NCI-H1417 treated with DMSO at 0.1 percent for 48 hours (cell line): Measurements from ENCODE around the gene ICAM2.
"Not testable (repeated sequence)": the region's sequence is repeated elsewhere in the genome, so short reads cannot be mapped to it uniquely, and the experiment has no call there.

ENCODE experiments used
- DNase-seq: peaks from one replicate; lab custom pipeline; 2025; lab: John Stamatoyannopoulos, UW

ICAM2 gene

DNA sequence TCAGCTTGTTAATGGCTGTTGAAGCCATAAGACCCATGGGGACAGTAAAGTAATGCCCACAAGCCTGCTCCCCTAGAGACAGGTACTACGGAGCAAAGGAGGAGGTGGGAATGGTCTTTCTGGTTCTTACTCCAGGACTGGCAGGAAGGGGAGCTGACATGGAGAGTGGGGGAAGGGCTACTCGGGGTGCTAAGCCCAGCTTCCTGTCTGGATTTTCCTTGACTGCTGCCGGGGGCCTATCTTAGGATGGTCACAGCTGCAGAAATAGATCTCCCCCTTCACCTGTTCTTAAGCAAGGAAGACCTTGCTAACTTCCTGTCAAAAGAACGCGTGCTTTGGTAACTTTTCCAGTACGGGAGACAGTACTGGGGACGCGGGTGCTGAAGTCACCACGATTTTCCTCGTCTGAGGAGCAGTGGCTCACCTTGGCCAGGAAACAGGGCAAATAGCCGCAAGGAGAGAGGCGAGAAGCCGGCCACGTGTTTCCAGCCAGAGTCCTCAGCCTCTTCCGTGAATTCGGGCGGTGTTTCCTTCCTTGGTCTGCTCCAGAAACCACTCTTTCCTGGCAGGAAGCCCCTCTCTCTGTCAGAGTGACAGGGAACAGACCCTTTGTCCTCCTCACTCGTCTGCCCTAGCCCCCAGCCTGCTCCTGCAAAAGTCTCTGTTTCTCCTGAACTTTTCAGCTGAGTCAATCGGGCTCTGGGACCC is 22.9 kb downstream of the ICAM2 start:
- no peak for DNase-seq

DNA sequence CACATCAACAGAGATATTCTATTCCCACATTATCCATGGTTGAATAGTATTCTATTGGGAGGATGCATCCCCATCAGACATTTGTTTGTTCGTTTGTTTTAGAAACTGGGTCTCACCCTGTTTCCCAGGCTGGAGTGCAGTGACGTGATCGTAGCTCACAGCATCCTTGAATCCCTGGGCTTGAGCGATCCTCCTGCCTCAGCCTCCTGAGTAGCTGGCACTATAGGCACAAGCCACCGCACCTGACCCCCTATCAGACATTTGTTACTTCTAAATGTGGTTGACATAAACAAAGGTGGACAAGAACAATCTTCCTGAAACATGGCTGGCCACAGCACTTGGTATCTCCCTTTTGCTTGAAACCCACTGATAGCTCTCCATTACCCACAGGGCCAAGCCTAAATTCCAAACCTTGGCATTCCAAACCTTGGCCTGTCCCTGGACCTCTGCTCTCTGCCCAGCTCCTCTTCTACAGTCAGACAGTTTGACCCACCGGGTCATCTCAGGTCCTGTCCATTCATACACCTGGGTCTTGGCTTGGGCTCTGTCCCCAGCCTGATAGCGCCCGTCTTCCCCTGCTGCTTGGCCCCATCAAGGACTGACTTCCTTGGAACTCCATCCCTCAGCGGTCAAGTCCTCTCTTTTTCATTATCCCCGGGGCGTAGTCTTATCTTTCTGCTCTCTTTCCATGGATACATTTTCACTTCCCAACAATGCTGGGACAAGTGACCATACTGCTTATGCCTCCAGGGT is 23.8 kb downstream of the ICAM2 start:
- DNase-seq: no peak

- no peak for DNase-seq
These were observed 24.8 kb downstream of the ICAM2 start for GRCh38 chr17:63995626-63996025.

DNA sequence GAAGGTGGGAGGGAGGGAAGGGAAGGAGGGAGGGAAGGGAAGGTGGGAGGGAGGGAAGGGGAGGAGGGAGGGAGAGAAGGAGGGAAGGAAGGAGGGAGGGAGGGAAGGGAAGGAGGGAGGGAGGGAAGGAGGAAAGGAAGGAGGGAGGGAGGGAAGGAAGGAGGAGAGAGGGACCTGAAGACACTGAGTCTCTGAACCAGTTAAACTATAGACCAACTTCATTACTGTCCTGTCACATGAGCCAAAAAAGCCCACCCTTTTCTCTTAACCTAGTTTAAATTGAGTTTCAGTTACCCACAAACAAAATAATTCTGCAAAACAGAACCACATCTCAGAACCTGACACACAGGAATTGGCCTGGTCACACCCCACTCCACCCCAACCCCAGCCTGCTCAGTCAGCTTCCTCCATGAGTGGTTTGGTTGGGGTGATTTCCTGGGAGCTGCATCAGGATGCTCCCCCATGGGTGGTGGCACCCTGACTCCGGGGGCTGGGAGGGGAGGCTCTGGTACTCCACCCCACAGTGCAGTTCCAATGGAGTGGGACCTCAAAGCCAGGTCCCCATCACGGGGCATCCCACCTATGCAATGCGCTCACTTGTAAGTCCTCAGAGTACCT is 27.0 kb downstream of the ICAM2 start:
- DNase-seq: no peak

DNA sequence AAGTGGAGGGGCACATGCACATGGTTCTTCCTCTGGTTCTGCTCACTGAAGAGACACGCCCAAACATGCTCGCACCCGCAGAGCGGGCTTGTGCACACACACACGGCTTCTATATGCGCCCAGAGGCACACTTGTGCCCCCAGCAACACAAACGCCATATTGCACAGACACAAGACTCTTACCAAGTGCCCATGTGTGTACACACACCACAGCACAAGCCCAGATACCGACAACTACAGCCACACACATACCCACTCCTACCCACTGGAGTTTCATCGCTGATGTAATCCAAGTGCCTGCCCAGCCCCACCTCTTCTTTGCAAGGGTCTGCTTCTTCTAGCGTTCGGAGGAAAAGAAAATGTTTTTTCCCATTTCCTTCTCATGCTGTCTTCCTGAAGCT is 28.8 kb downstream of the ICAM2 start:
- DNase-seq: no peak

DNA sequence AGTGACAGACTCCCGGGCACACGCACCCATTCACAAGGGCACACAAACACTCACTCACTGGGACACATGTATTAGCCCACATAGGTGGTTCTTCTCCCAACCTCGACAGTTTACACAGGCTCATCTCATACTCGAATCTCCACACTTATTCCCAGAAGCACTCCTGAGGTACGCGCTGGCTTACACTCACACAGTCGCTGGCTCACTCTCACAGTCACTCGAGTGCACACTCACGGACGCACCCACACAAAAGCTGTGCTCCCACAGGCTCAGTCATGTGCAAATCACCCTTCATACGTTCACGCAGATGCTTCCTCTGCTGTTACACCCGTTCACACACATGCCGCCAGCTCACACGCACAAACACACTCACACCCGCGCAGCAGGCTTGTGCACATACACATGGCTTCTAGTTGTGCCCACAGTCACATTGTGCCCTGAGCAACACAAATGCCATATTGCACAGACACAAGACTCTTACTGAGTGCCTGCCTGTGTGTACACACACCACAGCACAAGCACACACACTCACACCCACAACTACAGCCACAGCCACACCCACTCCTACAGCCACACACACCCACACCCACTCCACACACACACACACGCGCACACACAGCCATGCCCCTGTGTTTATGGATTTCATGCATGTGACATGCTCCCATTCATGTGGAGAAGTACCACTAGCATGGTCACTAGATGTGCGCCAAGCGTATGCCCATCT is 30.6 kb downstream of the ICAM2 start:
- DNase-seq: no peak

- DNase-seq: no peak
These were observed 31.5 kb downstream of the ICAM2 start for GRCh38 chr17:63988741-63989621.

DNA sequence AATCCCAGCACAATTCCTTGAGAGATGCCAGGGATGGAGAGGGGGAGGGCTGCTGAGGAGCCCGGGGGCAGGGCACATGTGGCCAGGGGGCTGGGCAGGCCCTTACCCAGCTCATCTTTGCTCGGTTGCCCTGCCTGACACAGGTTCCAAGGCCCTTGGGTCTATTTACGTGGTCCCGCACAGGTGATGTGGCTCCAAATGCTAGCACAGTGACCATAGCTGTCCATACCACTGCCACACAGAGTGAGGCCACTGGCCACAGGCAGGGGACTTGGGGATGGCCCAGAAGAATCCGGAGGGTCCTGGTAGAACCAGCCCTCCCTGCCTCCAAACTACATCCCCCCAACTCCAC is 32.3 kb downstream of the ICAM2 start:
- no peak for DNase-seq

GRCh38 chr17:63987221-63988126 is 33.0 kb downstream of the ICAM2 start:
- DNase-seq: no peak

DNA sequence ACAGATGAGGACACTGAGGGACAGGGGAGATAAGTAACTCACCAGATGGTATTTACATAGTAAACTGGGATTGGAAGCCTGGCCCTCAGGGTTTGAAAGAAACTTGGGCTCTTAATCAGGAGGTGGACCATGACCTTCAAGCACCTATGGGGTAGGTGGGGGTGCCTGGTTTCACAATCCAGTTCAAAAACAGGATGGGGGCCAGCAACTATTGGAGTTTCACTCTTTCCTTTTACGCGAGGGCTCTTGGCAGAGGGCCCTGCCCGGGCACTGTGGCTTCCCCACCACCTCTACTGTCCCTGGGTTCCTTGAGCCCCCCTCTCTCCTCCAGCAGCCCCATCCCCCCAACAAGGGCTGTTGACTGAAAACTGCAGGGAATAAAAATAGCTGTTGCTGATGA is 33.6 kb downstream of the ICAM2 start:
- DNase-seq: no peak

DNA sequence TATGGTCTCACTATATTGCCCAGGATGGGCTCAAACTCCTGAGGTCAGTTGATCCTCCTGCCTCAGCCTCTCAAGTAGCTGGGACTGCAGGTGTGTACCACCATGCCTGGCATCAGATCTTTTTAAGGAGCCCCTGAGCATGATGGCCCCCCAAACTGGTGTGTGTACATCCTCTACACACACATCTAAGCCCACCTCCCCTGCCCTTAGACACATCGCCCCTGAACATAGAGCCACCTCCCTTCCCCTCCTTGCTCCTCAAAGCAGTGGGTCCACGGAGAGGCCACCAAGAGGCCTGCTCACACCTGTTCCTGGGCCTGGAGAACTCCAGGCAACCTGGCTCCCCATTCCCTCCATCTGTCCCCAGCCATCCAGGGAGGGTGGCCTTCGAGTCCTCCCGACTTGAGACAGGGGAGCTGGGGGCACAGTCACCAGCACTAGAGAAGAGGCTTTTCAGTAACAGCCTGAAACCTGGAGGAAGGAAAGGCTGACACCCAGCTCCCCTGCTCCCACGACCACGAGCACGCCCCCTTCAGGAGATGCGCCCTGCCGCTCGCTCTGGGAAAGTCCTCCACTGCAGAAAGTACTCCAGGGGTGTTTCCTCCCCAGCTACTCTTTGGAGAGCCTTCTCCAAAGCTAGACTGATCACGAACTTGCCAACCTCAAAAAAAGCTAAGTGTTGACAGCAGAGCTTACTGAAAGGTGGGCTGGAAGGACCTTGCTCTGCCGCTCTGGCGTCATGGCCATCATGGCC is 34.9 kb downstream of the ICAM2 start:
- no peak for DNase-seq

DNA sequence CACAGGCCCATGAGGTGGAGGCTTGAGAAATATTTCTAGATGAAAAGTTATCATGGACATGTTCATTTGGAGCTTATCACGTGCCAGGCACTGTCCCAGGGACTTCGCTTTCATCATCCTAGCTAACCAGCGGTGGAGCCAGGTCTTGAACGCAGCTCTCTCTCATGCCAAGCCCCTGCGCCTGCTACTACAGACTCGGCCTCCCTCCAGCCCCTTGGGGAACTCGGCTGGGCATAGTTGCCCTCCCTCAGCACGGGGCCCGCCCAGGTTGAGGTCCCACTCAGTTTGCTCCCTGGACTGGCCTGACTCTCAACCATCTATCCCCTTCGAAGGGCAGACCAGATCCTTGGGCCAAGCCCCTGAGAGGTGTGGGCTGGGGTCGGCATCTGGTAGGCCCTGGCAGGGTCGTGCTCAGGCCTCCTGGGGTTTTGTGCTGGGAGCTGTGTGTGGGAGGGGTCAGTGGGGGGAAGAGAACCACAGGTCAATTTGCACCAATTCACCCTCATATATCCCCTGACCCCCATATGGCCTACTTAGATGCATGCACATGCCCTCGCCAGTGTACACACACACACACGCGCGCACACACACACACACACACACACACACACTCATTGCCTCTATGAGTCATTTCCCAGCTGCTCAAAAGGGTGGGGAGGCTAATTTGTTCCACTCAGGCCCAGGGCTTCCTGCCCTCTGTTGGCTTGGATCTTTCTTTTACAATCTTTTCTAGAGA is 35.6 kb downstream of the ICAM2 start:
- DNase-seq: no peak

DNA sequence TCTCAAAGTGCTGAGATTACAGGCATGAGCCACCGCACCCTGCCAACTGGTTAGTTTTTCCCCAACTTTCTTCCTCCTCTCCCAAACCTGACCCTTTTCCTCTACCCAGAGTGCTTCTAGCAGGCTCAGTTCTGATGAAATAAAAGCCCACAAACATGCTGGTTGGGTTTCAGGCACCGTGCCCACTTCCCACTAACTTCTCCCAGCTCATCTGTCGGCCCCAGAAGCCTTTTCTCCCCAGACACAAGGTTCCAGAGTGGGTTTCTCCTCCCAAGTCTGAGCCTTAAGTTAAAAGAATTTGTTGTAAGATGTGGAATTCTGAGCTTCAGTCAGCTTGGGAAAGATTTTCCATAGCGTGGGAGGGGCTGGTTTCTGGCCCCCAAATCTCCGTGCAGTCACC is 36.2 kb downstream of the ICAM2 start:
- DNase-seq: no peak

DNA sequence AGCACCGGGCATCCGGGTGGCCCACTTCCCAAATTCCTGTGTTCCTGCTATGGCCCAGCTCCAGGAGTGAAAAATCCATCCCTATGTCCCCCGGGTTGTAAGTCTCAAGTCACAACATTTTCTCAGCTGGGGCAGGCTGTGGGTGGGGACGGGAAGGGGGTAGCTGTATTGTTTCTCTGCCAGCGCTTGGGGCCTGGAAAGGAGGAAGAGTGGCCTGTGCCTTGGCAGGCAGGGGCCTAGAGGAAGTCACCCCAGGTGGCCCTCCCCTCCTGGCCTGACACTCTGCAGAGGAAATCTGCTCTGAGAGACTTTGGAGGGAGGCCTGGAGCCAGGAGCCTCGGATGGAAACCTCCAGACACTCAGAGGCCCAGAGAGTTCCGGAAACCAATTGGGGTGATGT is 37.1 kb downstream of the ICAM2 start:
- no peak for DNase-seq

GRCh38 chr17:63982641-63983040 is 37.8 kb downstream of the ICAM2 start:
- not testable (repeated sequence) for DNase-seq

DNA sequence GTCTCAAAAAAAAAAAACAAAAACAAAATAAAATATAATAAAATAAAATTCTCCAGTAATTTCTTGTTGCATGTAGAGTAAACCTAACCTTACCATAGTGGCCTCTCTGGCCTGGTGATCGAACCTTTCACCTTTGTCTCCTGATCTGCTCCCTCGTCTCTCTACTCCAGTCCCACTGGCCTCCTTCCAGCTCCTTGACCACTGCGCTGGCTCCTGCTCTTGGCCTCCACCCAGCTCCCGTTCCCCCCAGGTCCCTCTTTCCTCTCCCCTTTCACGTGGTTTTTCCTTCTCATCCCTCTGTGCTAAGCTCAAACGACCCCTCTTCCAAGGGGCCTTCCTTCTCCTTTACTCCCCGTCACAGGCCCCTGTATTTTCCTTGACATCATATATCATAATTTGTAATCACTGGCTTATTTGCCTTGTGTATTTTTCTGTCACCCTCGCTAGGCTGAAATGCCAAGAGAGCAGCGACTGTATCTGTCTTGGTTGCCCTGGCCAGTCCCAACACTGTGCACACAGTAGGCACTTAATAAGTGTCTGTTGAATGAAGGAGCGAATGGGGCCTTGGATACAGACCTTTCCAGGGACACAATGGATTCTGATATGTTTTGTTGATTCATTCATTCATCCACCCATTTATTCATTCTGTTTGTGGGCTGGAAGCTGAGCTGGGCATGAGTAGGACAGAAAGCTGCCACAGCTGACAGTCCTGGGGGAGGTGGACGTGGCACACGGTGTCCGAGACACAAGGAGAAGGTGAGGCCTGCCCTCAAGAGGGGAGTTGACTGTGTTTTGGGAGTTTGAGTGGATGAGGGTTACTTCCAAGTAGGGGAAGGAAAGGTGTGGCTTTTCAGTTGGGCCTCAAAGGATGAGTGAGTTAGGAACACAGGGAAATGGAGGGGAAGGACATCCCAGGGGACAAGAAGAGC is 41.9 kb downstream of the ICAM2 start:
- DNase-seq: no peak

DNA sequence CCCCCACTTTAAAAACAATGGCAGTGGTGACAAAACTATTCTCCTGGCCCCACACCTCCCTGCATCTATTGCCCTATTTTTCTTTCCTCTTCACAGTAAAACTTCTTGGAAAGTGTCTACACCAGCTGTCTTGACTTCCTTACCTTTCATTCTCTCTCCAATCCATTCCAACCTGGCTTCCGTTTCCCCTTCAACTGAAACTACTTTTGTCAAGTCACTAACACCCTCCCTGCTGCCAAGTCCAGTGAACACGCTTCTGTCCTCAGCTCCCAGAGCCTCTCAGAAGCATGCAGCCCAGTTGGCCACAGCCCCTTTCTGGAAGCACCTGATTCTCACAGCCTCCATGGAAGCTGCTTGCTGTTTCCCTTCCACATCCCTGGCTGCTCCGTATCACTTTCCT is 43.7 kb downstream of the ICAM2 start:
- no peak for DNase-seq

DNA sequence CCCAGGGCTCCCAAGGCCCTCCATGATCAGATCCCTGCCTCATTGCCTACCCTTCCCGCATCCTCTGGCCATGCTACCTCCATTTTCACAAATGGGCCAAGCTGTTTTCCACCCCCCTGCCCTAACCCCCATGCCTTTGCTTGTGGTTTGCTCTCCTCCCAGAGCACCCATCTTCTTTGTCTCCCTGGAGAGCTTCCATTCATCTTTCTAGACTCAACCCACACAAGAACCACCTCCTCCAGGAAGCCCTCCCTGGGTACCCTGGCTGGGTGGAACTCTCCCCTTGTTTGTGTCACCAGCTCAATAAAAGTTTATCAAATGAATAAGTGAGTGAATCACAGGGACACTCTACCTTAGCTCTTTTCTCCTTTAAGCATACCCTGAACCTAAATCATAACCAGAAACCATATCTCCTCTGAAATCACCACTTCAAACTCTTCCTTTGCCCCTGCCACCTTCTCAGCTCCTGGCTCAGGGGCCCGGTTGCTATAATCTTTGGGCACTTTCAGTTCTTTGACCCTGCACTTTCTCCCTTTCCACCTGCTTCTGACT is 44.8 kb downstream of the ICAM2 start:
- no peak for DNase-seq
